ENCODE measurements around the gene GCC2. TPM values are rescaled to one million over a fixed set of nuclear protein-coding genes. Genes with fewer than 3 reads are reported as not detected.
A peak's percentile ranks its signal among the peaks of the same experiment; 100 is the strongest.

The GCC2 gene
- total RNA-seq, 2 donors from 2014 or later, result 57.0 to 59.9 TPM

- no peak overlapping the region for H3K9ac ChIP-seq (ENCODE audit: extremely low read depth, low read length, poor library complexity, severe bottlenecking)
- H3K27ac Mint-ChIP-seq, result no peak overlapping the region
- H3K4me3 Mint-ChIP-seq, result no peak overlapping the region
- no peak overlapping the region for H3K4me3 ChIP-seq (ENCODE audit: low read length)
- H3K4me1 ChIP-seq (ENCODE audit: control insufficient read depth, insufficient read depth, low read length), result no peaks in the 10 kb centered on the region
- peaks cover 80% of the 10 kb centered on the region for H3K36me3 Mint-ChIP-seq (ENCODE audit: low read depth)
- H3K9me3 ChIP-seq (ENCODE audit: control insufficient read depth, low read length), result peaks cover 14% of the 10 kb centered on the region
- WGBS, 2 experiments (ENCODE audit: insufficient coverage in 1 of 2, insufficient read length in 1 of 2), result 78% methylated on average over 4 of the region's 4 CpGs; no CpG with 5 or more reads in 1 of the 2 experiments
- H3K9me3 Mint-ChIP-seq, result peaks cover 6% of the 10 kb centered on the region
- peaks cover 82% of the 10 kb centered on the region for H3K36me3 ChIP-seq (ENCODE audit: control insufficient read depth, insufficient read depth, low read length)
- no peaks in the 10 kb centered on the region for H3K4me1 Mint-ChIP-seq
- no peak overlapping the region for H3K27ac ChIP-seq (ENCODE audit: low read depth, low read length)
- no peaks in the 10 kb centered on the region for H3K27me3 ChIP-seq (ENCODE audit: control insufficient read depth, insufficient read depth, low read length, poor library complexity, severe bottlenecking)
- TF ChIP-seq CTCF (conservative IDR thresholded peaks at IDR 0.05), result no peak
- H3K27me3 Mint-ChIP-seq (ENCODE audit: insufficient read depth), result no peaks in the 10 kb centered on the region
- DNase-seq, result no peak
Measured at GRCh38 chr2:108460345-108461037, 11.5 kb downstream of the GCC2 start.

- H3K27me3 ChIP-seq (ENCODE audit: control insufficient read depth, insufficient read depth, low read length, poor library complexity, severe bottlenecking), result no peaks in the 10 kb centered on the region
- Mint-ChIP-seq H3K27me3 (ENCODE audit: insufficient read depth) (no peaks in the 10 kb centered on the region), H3K9me3 (no peaks in the 10 kb centered on the region), H3K4me1 (peaks cover 11% of the 10 kb centered on the region), H3K4me3 (no peak overlapping the region), H3K27ac (peak overlapping the region; percentile 54), H3K36me3 (ENCODE audit: low read depth) (peaks cover 63% of the 10 kb centered on the region)
- no peak overlapping the region for H3K27ac ChIP-seq (ENCODE audit: low read depth, low read length)
- WGBS, 2 experiments (ENCODE audit: insufficient coverage in 1 of 2, insufficient read length in 1 of 2), result 81 to 100% methylated on average over 1 of the region's 1 CpG
- H3K4me1 ChIP-seq (ENCODE audit: control insufficient read depth, insufficient read depth, low read length), result no peaks in the 10 kb centered on the region
- no peak for DNase-seq
- no peak overlapping the region for H3K4me3 ChIP-seq (ENCODE audit: low read length)
- peaks cover 76% of the 10 kb centered on the region for H3K36me3 ChIP-seq (ENCODE audit: control insufficient read depth, insufficient read depth, low read length)
- peaks cover 3% of the 10 kb centered on the region for H3K9me3 ChIP-seq (ENCODE audit: control insufficient read depth, low read length)
- TF ChIP-seq CTCF (conservative IDR thresholded peaks at IDR 0.05), result no peak
- no peak overlapping the region for H3K9ac ChIP-seq (ENCODE audit: extremely low read depth, low read length, poor library complexity, severe bottlenecking)
Measured at GRCh38 chr2:108477099-108477498, 28.1 kb downstream of the GCC2 start.

GRCh38 chr2:108485253-108485652 lies 36.2 kb downstream of the GCC2 start:
- Histone ChIP-seq H3K9ac (ENCODE audit: extremely low read depth, low read length, poor library complexity, severe bottlenecking) (no peak overlapping the region), H3K27ac (ENCODE audit: low read depth, low read length) (no peak overlapping the region), H3K9me3 (ENCODE audit: control insufficient read depth, low read length) (peaks cover 21% of the 10 kb centered on the region), H3K27me3 (ENCODE audit: control insufficient read depth, insufficient read depth, low read length, poor library complexity, severe bottlenecking) (no peaks in the 10 kb centered on the region), H3K4me1 (ENCODE audit: control insufficient read depth, insufficient read depth, low read length) (no peaks in the 10 kb centered on the region), H3K36me3 (ENCODE audit: control insufficient read depth, insufficient read depth, low read length) (peaks cover 80% of the 10 kb centered on the region), H3K4me3 (ENCODE audit: low read length) (no peak overlapping the region)
- Mint-ChIP-seq H3K4me3 (no peak overlapping the region), H3K36me3 (ENCODE audit: low read depth) (peaks cover 58% of the 10 kb centered on the region), H3K27me3 (ENCODE audit: insufficient read depth) (no peaks in the 10 kb centered on the region), H3K9me3 (peaks cover 5% of the 10 kb centered on the region), H3K4me1 (peaks cover 11% of the 10 kb centered on the region), H3K27ac (no peak overlapping the region)
- no peak for TF ChIP-seq CTCF (conservative IDR thresholded peaks at IDR 0.05)
- no CpG with 5 or more reads among the region's 2 CpGs for WGBS, 2 experiments (ENCODE audit: insufficient coverage in 1 of 2, insufficient read length in 1 of 2)
- no peak for DNase-seq
